ENCODE measurements around the gene MPHOSPH10.

DNA sequence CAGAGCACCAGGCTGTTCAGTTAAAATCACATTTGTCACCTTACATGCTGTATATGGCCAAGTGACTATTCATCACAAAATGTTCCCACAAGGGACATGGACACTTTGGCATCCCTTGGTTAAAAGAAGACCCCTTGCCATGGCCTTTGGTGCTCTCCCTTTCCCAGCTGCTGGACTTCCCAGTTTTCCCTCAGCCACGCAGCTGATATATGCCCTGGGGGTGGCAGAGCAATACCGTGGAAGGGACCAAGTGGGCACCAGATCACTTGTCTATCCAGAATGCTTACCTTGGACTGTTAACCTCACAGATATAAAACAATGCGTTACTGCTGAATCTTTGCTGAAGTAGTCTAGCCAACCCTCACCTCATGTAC lies 61.1 kb downstream of the MPHOSPH10 start:
- TF ChIP-seq, protein P1, sequence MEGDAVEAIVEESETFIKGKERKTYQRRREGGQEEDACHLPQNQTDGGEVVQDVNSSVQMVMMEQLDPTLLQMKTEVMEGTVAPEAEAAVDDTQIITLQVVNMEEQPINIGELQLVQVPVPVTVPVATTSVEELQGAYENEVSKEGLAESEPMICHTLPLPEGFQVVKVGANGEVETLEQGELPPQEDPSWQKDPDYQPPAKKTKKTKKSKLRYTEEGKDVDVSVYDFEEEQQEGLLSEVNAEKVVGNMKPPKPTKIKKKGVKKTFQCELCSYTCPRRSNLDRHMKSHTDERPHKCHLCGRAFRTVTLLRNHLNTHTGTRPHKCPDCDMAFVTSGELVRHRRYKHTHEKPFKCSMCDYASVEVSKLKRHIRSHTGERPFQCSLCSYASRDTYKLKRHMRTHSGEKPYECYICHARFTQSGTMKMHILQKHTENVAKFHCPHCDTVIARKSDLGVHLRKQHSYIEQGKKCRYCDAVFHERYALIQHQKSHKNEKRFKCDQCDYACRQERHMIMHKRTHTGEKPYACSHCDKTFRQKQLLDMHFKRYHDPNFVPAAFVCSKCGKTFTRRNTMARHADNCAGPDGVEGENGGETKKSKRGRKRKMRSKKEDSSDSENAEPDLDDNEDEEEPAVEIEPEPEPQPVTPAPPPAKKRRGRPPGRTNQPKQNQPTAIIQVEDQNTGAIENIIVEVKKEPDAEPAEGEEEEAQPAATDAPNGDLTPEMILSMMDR (IDR thresholded peaks at IDR 0.05) = no peak
- no peak for TF ChIP-seq POLR2A (IDR thresholded peaks at IDR 0.05)
